Measurements from ENCODE around the gene NR3C2.

DNA sequence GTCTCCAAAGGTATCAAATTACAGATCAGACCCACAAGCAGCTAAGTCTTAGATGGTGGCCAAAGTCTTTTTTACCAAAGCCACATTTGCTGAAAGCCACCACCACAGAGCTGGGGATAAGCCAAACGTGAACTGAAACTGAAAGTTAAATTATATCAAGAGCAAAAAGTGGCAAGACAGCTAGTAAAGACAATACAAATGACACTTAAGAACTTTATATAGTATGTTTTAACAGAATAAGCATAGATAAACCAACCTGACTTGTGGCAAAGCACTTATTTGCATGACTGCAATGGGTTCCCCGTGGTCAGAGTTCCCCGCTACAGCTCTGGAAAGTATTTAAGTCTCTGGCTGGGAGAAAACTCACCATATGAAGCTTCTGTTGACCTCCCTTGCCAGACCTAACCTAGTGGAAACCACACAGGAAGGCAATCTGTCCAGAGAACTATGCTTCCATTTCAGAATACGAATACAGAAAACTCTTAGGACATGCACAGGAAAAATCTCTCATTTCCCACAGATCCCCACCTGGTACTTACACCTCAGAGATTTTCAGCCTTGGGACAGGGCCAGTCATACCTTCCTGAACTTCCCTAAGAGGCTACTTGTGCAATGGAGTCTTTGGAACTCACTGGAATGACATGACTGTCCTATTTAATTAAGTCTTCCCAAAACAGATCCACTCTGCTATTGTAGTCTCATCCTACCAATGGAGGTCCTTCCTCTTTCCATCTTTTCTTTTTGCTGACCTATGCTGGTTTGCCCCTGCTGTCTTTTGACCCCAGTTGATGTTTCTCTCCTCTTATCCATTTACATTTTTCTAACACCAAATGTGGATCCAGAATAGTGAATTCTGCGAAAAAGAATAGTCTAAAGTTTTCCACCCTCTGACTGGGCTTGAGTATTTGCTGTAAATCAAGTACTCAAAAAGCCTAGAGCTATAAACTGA, 225.1 kb downstream of the NR3C2 start:
- TF ChIP-seq, protein P1, sequence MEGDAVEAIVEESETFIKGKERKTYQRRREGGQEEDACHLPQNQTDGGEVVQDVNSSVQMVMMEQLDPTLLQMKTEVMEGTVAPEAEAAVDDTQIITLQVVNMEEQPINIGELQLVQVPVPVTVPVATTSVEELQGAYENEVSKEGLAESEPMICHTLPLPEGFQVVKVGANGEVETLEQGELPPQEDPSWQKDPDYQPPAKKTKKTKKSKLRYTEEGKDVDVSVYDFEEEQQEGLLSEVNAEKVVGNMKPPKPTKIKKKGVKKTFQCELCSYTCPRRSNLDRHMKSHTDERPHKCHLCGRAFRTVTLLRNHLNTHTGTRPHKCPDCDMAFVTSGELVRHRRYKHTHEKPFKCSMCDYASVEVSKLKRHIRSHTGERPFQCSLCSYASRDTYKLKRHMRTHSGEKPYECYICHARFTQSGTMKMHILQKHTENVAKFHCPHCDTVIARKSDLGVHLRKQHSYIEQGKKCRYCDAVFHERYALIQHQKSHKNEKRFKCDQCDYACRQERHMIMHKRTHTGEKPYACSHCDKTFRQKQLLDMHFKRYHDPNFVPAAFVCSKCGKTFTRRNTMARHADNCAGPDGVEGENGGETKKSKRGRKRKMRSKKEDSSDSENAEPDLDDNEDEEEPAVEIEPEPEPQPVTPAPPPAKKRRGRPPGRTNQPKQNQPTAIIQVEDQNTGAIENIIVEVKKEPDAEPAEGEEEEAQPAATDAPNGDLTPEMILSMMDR (conservative IDR thresholded peaks at IDR 0.05; ENCODE audit: low read depth, low read length): no peak
- no peak for TF ChIP-seq EZH2 (IDR thresholded peaks at IDR 0.05; ENCODE audit: borderline replicate concordance, low read depth, low read length, poor library complexity, severe bottlenecking)

Data from A673 (cell line).